Stimulated activated CD8-positive, alpha-beta memory T cell treated with anti-CD3 and anti-CD28 coated beads, Interleukin-7, amount 100 ng/mL, for 1 hour (primary cell): ENCODE measurements around the gene KMT2E.
"Not testable (repeated sequence)": the region's sequence is repeated elsewhere in the genome, so short reads cannot be mapped to it uniquely, and the experiment has no call there.

Source experiments
- DNase-seq, 2 donors: peaks; one replicate each; pipeline ENCODE4 v3.0.0-alpha.2; 2020; ENCODE audit warnings: low read depth in 2 of 2

Gene KMT2E

GRCh38 chr7:105027176-105027853 lies 13.3 kb downstream of the KMT2E start:
- DNase-seq, result no peak

GRCh38 chr7:105028004-105028403 lies 14.0 kb downstream of the KMT2E start:
- DNase-seq, result no peak

- not testable (repeated sequence) for DNase-seq
These were observed 14.9 kb downstream of the KMT2E start for GRCh38 chr7:105028941-105029340.

- DNase-seq, result no peak
These were observed 16.4 kb downstream of the KMT2E start for GRCh38 chr7:105030447-105030846.

- DNase-seq, result no peak
These were observed 18.7 kb downstream of the KMT2E start for GRCh38 chr7:105032553-105033214.

GRCh38 chr7:105035349-105035748 lies 21.3 kb downstream of the KMT2E start:
- DNase-seq, result no peak

- no peak for DNase-seq
These were observed 22.5 kb downstream of the KMT2E start for GRCh38 chr7:105036217-105037168.

- DNase-seq, result no peak
These were observed 23.3 kb downstream of the KMT2E start for GRCh38 chr7:105037319-105037718.

GRCh38 chr7:105044449-105045070 lies 30.6 kb downstream of the KMT2E start:
- DNase-seq, result no peak

- DNase-seq, result no peak
These were observed 32.4 kb downstream of the KMT2E start for GRCh38 chr7:105046414-105046813.

GRCh38 chr7:105047932-105048331 lies 33.9 kb downstream of the KMT2E start:
- no peak for DNase-seq

- DNase-seq, result no peak
These were observed 36.5 kb downstream of the KMT2E start for GRCh38 chr7:105050493-105050892.

- DNase-seq, result not testable (repeated sequence)
These were observed 36.9 kb downstream of the KMT2E start for GRCh38 chr7:105050899-105051298.

- DNase-seq, result no peak
These were observed 41.1 kb downstream of the KMT2E start for GRCh38 chr7:105055084-105055483.

- DNase-seq, result no peak
These were observed 41.6 kb downstream of the KMT2E start for GRCh38 chr7:105055621-105056020.

- DNase-seq, result no peak
These were observed 43.5 kb downstream of the KMT2E start for GRCh38 chr7:105057472-105057871.

GRCh38 chr7:105060437-105060836 lies 46.4 kb downstream of the KMT2E start:
- DNase-seq, result no peak

GRCh38 chr7:105060923-105061322 lies 46.9 kb downstream of the KMT2E start:
- DNase-seq, result no peak

GRCh38 chr7:105065104-105065503 lies 51.1 kb downstream of the KMT2E start:
- DNase-seq, result no peak

- no peak for DNase-seq
These were observed 53.7 kb downstream of the KMT2E start for GRCh38 chr7:105067691-105068090.

- DNase-seq, result no peak
These were observed 54.9 kb downstream of the KMT2E start for GRCh38 chr7:105068886-105069285.

GRCh38 chr7:105073143-105073542 lies 59.1 kb downstream of the KMT2E start:
- no peak for DNase-seq
